Lower leg skin (tissue), 4 donors: ENCODE data around the gene DCX. TPM values are rescaled to one million over a fixed set of nuclear protein-coding genes. Genes with fewer than 3 reads are reported as not detected.

Source experiments
- DNase-seq, 2 donors: peaks; one replicate each; pipeline ENCODE4 v3.0.0-alpha.2; 2019; ENCODE audit warnings: low spot score in 2 of 2
- H3K4me3 ChIP-seq: fragments of 200-600 bp; sonication (generic); 2 replicates; pipeline ENCODE4 v1.5.1; 2017; ENCODE audit warnings: mild to moderate bottlenecking, low read depth; ENCODE audit not compliant: poor library complexity, severe bottlenecking
- CTCF ChIP-seq, 3 donors: fragments of 450-650 bp; IDR thresholded peaks; one replicate each; pipeline ENCODE4 v1.5.1; 2016; ENCODE audit warnings: antibody characterized with exemption in 3 of 3, mild to moderate bottlenecking in 3 of 3, moderate library complexity in 2 of 3
- POLR2A ChIP-seq, 2 donors: fragments of 450-650 bp; IDR thresholded peaks; one replicate each; pipeline ENCODE4 v1.6.1; 2016 to 2017; ENCODE audit warnings: antibody characterized with exemption in 2 of 2, mild to moderate bottlenecking in 1 of 2, moderate library complexity in 1 of 2
- WGBS, 2 donors: methylation state at CpG; one replicate each; pipeline ENCODE4 v1.1.5; 2018; 5-methylcytosine and 5-hydroxymethylcytosine counted together
- intact Hi-C: fragments of 100-400 bp; cut with DNase I; formaldehyde crosslinking; loops from one replicate; pipeline ENCODE4 v1.15.0; 2023; ENCODE audit warnings: low total_unique reads
- total RNA-seq, 4 donors: library from RNA; depleted of rRNA; stranded (reverse); fragments of >200 nt; gene quantifications; one replicate each; pipeline ENCODE4 v1.1.0, GENCODE V29; 2016

DCX gene
- total RNA-seq, 4 donors from 2014 or later = 0.10 TPM; not detected in 3

GRCh38 chrX:111407948-111408347 lies 4.0 kb downstream of the DCX start:
- no peak overlapping the region for H3K4me3 ChIP-seq
- intact Hi-C loops = no loop called here
- TF ChIP-seq CTCF (IDR thresholded peaks at IDR 0.05) (no peak), POLR2A (IDR thresholded peaks at IDR 0.05) (no peak)
- WGBS, 2 donors = 27 to 40% methylated on average over 3 of the region's 3 CpGs
- DNase-seq = no peak

GRCh38 chrX:111402344-111402743 lies 9.6 kb downstream of the DCX start:
- H3K4me3 ChIP-seq = no peak overlapping the region
- no peak for DNase-seq
- 31 to 48% methylated on average over 2 of the region's 2 CpGs for WGBS, 2 donors

GRCh38 chrX:111395149-111395548 lies 16.8 kb downstream of the DCX start:
- DNase-seq = no peak
- 57 to 60% methylated on average over 2 of the region's 2 CpGs for WGBS, 2 donors
- TF ChIP-seq POLR2A (IDR thresholded peaks at IDR 0.05) (no peak), CTCF (IDR thresholded peaks at IDR 0.05) (no peak)
- intact Hi-C loops = no loop called here
- no peak overlapping the region for H3K4me3 ChIP-seq

More at GRCh38 chrX:111402344-111402743, 9.6 kb downstream of the DCX start:
- no peak for TF ChIP-seq CTCF (IDR thresholded peaks at IDR 0.05)
- TF ChIP-seq POLR2A (IDR thresholded peaks at IDR 0.05) = no peak
- intact Hi-C loops = no loop called here

GRCh38 chrX:111394569-111394968 lies 17.4 kb downstream of the DCX start:
- intact Hi-C loops = no loop called here
- 0 to 17% methylated on average over 1 of the region's 1 CpG for WGBS, 2 donors
- TF ChIP-seq POLR2A (IDR thresholded peaks at IDR 0.05) (no peak), CTCF (IDR thresholded peaks at IDR 0.05) (no peak)
- DNase-seq = no peak
- H3K4me3 ChIP-seq = no peak overlapping the region

GRCh38 chrX:111387470-111388070 lies 24.4 kb downstream of the DCX start:
- intact Hi-C loops = no loop called here

More at GRCh38 chrX:111387470-111388070, 24.4 kb downstream of the DCX start:
- 54 to 60% methylated on average over 3 of the region's 3 CpGs for WGBS, 2 donors
- DNase-seq = no peak
- TF ChIP-seq POLR2A (IDR thresholded peaks at IDR 0.05) (no peak), CTCF (IDR thresholded peaks at IDR 0.05) (no peak)
- H3K4me3 ChIP-seq = no peak overlapping the region
